Testis (tissue), 3 donors: ENCODE data around the gene KIF1A. TPM values are rescaled to one million over a fixed set of nuclear protein-coding genes. Genes with fewer than 3 reads are reported as not detected.
A peak's percentile ranks its signal among the peaks of the same experiment; 100 is the strongest.

Source experiments
- DNase-seq: peaks from one replicate; pipeline ENCODE4 v3.0.0-alpha.2; 2019
- H3K27ac ChIP-seq, 2 donors: fragments of 200-600 bp; sonication (generic); one replicate each; pipeline ENCODE4 v1.5.1; 2019
- H3K27me3 ChIP-seq: fragments of 200-600 bp; sonication (generic); one replicate; pipeline ENCODE4 v1.5.1; 2019
- H3K36me3 ChIP-seq: fragments of 200-600 bp; sonication (generic); one replicate; pipeline ENCODE4 v1.5.1; 2017; ENCODE audit warnings: low read depth; ENCODE audit errors: missing control alignments
- H3K4me1 ChIP-seq: fragments of 200-600 bp; sonication (generic); one replicate; pipeline ENCODE4 v1.5.1; 2019
- H3K4me3 ChIP-seq, 2 donors: fragments of 200-600 bp; sonication (generic); one replicate each; pipeline ENCODE4 v1.5.1; 2017 to 2019
- H3K9me3 ChIP-seq: fragments of 200-600 bp; sonication (generic); one replicate; pipeline ENCODE4 v1.5.1; 2017
- POLR2A ChIP-seq: fragments of 450-650 bp; IDR thresholded peaks from one replicate; pipeline ENCODE4 v1.6.1; 2017; ENCODE audit warnings: antibody characterized with exemption, mild to moderate bottlenecking, moderate library complexity
- WGBS, 2 donors: methylation state at CpG; one replicate each; pipeline ENCODE4 v1.1.5; 2018; 5-methylcytosine and 5-hydroxymethylcytosine counted together
- intact Hi-C: fragments of 100-400 bp; cut with DNase I; formaldehyde crosslinking; loops from one replicate; pipeline ENCODE4 v1.15.1; 2023; ENCODE audit warnings: low total_unique reads
- polyA plus RNA-seq: library from polyadenylated mRNA; stranded (reverse); fragments of 350-450 nt; fragmentation: Illumina TruSeq; extraction: RNeasy Lipid Tissue Mini Kit (QIAGEN cat#74804); gene quantifications from one replicate; pipeline ENCODE4 v1.2.3, GENCODE V29; 2014; ENCODE audit warnings: low read depth, low replicate concordance; ENCODE audit not compliant: insufficient read depth
- total RNA-seq, 2 donors: library from RNA; depleted of rRNA; stranded (reverse); fragments of >200 nt; gene quantifications; one replicate each; pipeline ENCODE4 v1.2.3, GENCODE V29; 2016
- TF ChIP-seq, protein P1 (sequence below), 3 experiments: fragments of 450-650 bp in 2 of 3; fragments of 200-600 bp in 1 of 3; sonication (generic) in 1 of 3; IDR thresholded peaks; one replicate each; pipeline ENCODE4 v1.5.1; 2016 to 2019; ENCODE audit warnings: antibody characterized with exemption in 3 of 3, mild to moderate bottlenecking in 2 of 3, moderate library complexity in 1 of 3

The KIF1A gene
- total and polyA plus RNA-seq, 3 donors from 2014 or later, result 33.5 to 42.1 (median 37.0) TPM

DNA sequence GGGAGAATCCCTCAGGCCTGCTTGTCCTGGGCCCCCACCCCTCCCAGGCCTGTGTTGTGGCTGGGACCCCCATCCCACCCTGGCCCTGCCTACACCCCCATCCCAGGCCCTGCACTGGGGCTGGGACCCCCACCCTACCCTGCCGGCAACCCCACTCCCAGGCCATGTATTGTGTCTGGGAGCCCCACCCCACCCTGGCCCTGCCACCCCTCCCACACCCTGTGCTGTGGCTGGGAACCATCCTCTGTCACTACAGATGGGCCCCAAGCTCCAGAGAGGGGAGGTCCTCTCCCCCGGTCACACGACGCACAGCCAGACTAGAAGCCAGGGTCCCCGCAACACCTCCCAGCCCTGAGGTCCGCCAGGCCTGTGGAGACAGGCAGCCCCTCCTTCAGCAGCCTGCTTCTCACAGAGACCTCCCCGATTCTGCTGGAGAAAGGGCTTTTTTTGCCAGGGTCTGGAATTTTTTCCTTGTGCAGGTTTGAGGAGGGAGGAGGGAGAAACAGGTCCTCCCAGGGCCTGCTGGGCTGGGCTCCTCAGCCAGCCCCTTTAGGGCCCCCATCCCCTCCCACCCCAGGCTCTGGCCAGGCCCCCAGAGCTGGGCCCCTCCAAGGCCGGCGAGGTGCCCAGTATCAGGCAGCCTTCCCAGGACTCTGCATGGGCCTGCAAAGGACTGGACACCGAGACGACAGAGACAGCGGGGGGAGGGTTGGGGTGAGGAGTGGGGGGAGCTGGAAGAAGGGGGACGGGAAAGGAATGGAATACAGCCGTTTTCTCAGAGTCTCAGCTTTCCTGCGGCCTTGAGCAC lies 28.0 kb downstream of the KIF1A start:
- H3K27ac ChIP-seq, result no peak overlapping the region
- intact Hi-C loops, result no loop called here
- peaks cover 12% of the 10 kb centered on the region for H3K4me1 ChIP-seq
- no peaks in the 10 kb centered on the region for H3K36me3 ChIP-seq
- H3K27me3 ChIP-seq, result no peaks in the 10 kb centered on the region
- H3K4me3 ChIP-seq, result no peak overlapping the region
- TF ChIP-seq, protein P1, sequence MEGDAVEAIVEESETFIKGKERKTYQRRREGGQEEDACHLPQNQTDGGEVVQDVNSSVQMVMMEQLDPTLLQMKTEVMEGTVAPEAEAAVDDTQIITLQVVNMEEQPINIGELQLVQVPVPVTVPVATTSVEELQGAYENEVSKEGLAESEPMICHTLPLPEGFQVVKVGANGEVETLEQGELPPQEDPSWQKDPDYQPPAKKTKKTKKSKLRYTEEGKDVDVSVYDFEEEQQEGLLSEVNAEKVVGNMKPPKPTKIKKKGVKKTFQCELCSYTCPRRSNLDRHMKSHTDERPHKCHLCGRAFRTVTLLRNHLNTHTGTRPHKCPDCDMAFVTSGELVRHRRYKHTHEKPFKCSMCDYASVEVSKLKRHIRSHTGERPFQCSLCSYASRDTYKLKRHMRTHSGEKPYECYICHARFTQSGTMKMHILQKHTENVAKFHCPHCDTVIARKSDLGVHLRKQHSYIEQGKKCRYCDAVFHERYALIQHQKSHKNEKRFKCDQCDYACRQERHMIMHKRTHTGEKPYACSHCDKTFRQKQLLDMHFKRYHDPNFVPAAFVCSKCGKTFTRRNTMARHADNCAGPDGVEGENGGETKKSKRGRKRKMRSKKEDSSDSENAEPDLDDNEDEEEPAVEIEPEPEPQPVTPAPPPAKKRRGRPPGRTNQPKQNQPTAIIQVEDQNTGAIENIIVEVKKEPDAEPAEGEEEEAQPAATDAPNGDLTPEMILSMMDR (IDR thresholded peaks at IDR 0.05), result no peak
- TF ChIP-seq POLR2A, result no peak
- DNase-seq, result peak; percentile 34
- 31 to 40% methylated on average over 8 to 13 of the region's 15 CpGs for WGBS, 2 donors
- H3K9me3 ChIP-seq, result no peaks in the 10 kb centered on the region

DNA sequence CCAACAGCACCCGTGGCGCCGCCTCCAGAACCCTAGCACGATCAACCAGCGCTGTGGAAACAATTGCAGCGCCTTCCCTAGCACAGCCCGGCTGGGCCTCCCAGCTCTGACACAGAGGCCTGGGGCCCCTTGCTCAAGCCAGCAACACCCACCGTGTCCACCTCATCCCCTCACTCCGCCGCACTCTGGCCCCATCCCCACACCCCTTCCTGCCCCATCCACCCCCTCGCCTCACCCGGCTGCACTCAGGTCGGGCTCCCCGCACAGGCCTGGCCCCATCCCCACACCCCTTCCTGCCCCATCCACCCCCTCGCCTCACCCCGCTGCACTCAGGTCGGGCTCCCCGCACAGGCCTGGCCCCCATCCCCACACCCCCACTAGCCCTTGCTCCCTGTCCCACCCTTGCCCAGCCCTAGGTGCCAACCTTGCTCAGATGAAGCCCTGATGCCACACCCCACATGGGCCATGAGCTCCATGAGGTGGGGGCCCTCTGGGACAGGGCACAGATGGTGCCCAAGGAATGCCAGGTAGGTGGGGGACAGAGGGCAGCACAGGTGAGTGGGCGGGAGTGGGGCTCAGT lies 28.7 kb downstream of the KIF1A start:
- WGBS, 2 donors, result 89 to 95% methylated on average over 8 to 19 of the region's 19 CpGs
- TF ChIP-seq POLR2A, result no peak
- TF ChIP-seq, protein P1 (IDR thresholded peaks at IDR 0.05), result no peak
- Histone ChIP-seq H3K9me3 (no peaks in the 10 kb centered on the region), H3K4me3 (no peak overlapping the region), H3K27ac (no peak overlapping the region), H3K4me1 (peaks cover 12% of the 10 kb centered on the region), H3K27me3 (no peaks in the 10 kb centered on the region), H3K36me3 (no peaks in the 10 kb centered on the region)
- DNase-seq, result no peak
- intact Hi-C loops, result no loop called here

- DNase-seq, result no peak
Measured at GRCh38 chr2:240790370-240791220, 29.4 kb downstream of the KIF1A start.

DNA sequence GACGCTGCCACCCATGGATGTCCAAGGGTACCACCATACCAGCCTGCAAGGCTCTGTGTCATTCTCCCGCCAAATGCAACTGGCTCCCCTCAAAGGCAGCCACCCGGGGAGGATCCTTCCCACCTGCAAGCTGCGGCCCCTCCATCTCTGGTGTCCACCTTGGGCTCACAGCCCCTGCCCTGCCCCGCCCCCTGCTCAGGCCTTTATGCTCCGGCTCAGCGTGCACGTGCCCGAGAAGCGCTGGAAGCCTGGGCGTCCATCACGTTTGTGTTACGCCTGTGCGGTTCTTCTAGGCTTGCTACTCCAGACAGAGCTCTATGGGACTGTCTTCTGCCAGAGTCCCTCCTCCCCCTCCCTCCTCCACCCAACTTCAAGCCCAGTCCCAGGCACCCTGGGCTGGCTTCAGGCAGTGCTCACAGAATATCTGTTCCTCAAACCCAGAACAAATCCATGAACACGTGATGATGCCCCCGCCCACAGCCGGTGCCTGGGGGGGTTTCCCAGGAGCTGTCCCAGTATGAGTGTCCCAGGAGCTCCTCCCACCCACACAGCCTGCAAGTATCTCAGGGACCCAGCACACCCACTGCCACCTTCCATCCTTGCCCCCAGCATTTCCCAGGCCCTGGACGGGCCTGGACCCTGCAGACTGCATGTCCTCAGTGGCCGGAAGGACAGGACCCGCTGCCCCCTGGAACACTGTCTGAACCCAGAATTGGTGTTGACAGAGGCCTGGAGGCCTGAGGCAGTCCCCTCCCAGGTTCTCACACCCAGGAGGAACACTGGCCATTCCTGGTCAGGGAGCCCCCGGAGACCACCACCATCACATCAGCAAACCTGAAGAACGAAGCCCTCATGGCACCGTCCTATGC lies 30.3 kb downstream of the KIF1A start:
- intact Hi-C loops, result no loop called here
- Histone ChIP-seq H3K9me3 (no peaks in the 10 kb centered on the region), H3K27me3 (no peaks in the 10 kb centered on the region), H3K4me3 (no peak overlapping the region), H3K4me1 (peaks cover 12% of the 10 kb centered on the region), H3K36me3 (no peaks in the 10 kb centered on the region), H3K27ac (no peak overlapping the region)
- TF ChIP-seq, protein P1 (IDR thresholded peaks at IDR 0.05), result no peak
- no peak for TF ChIP-seq POLR2A
- no peak for DNase-seq
- 89 to 94% methylated on average over 12 to 23 of the region's 23 CpGs for WGBS, 2 donors

More at GRCh38 chr2:240790370-240791220, 29.4 kb downstream of the KIF1A start:
- peaks cover 12% of the 10 kb centered on the region for H3K4me1 ChIP-seq
- 93 to 94% methylated on average over 13 to 21 of the region's 21 CpGs for WGBS, 2 donors
- no peak overlapping the region for H3K27ac ChIP-seq
- TF ChIP-seq POLR2A, result no peak
- TF ChIP-seq, protein P1 (IDR thresholded peaks at IDR 0.05), result no peak
- H3K27me3 ChIP-seq, result no peaks in the 10 kb centered on the region
- no peak overlapping the region for H3K4me3 ChIP-seq
- H3K9me3 ChIP-seq, result no peaks in the 10 kb centered on the region
- H3K36me3 ChIP-seq, result no peaks in the 10 kb centered on the region
- intact Hi-C loops, result no loop called here
